SK-N-SH (cell line): Measurements from ENCODE around the gene OBSL1. TPM values are rescaled to one million over a fixed set of nuclear protein-coding genes. Genes with fewer than 3 reads are reported as not detected.

Source experiments
- CTCF ChIA-PET: fragments of 300-600, 350-600 bp; formaldehyde crosslinking; extraction: SDS; loops from one replicate; lab custom pipeline; 2021; lab: Yijun Ruan, JAX
- POLR2A ChIA-PET: fragments of 350-600 bp; sonication (Branson Sonifier 250); formaldehyde crosslinking; extraction: SDS; loops from one replicate; lab custom pipeline; 2020; ENCODE audit warnings: antibody characterized with exemption, inconsistent platforms; lab: Yijun Ruan, JAX
- DNase-seq: peaks from one replicate; pipeline ENCODE4 v3.0.0; 2012
- H2AFZ ChIP-seq: fragments of 200-600 bp; sonication (generic); 2 replicates; pipeline ENCODE4 v1.8.1; 2016; ENCODE audit warnings: antibody characterized with exemption, mild to moderate bottlenecking, low read depth
- H3F3A ChIP-seq: fragments of 200-600 bp; sonication (generic); replicated peaks from 2 replicates; pipeline ENCODE3; 2016; ENCODE audit warnings: antibody characterized with exemption, mild to moderate bottlenecking; ENCODE audit not compliant: insufficient read depth
- H3K27ac ChIP-seq, 2 experiments: fragments of 200-500 bp in 1 of 2; fragments of 200-600 bp in 1 of 2; sonication (Bioruptor generic) in 1 of 2; sonication (generic), shearing (Covaris generic) in 1 of 2; 2 replicates each; pipeline versions ENCODE4 v1.5.1 to v1.6.1; 2014 to 2016; ENCODE audit warnings: low read depth in 2 of 2, inconsistent platforms in 1 of 2, low read length in 1 of 2, mild to moderate bottlenecking in 1 of 2, mixed read lengths in 1 of 2
- H3K27me3 ChIP-seq: fragments of 200-600 bp; sonication (generic), shearing (Covaris generic); 2 replicates; pipeline ENCODE4 v1.6.1; 2016; ENCODE audit warnings: mixed run types; ENCODE audit not compliant: insufficient read depth
- H3K36me3 ChIP-seq, 2 experiments: fragments of 200-500 bp in 1 of 2; fragments of 200-600 bp in 1 of 2; sonication (Bioruptor generic) in 1 of 2; sonication (generic) in 1 of 2; replicated peaks in 1 of 2; 2 replicates each; pipeline versions ENCODE3 to v1.5.1; 2014 to 2016; ENCODE audit warnings: low read length in 1 of 2, mild to moderate bottlenecking in 1 of 2; ENCODE audit not compliant: insufficient read depth in 2 of 2, control insufficient read depth in 1 of 2
- H3K4me1 ChIP-seq, 2 experiments: fragments of 200-500 bp in 1 of 2; fragments of 200-600 bp in 1 of 2; sonication (Bioruptor generic) in 1 of 2; sonication (generic), shearing (Covaris generic) in 1 of 2; 2 replicates each; pipeline versions ENCODE4 v1.5.1 to v1.6.1; 2014 to 2016; ENCODE audit warnings: low read depth in 1 of 2, low read length in 1 of 2, mixed run types in 1 of 2; ENCODE audit not compliant: insufficient read depth in 2 of 2, control insufficient read depth in 1 of 2
- H3K4me2 ChIP-seq: fragments of 200-600 bp; sonication (generic), shearing (Covaris generic); 2 replicates; pipeline ENCODE4 v1.6.1; 2017; ENCODE audit warnings: mixed run types
- H3K4me3 ChIP-seq, 2 experiments: fragments of 200-500 bp in 1 of 2; fragments of 200-600 bp in 1 of 2; sonication (Bioruptor generic) in 1 of 2; sonication (generic), shearing (Covaris generic) in 1 of 2; 2 replicates each; pipeline versions ENCODE4 v1.5.1 to v1.8.1; 2014 to 2016; ENCODE audit warnings: low read depth in 2 of 2, inconsistent platforms in 1 of 2, low read length in 1 of 2, mild to moderate bottlenecking in 1 of 2, mixed read lengths in 1 of 2, moderate library complexity in 1 of 2
- H3K79me2 ChIP-seq: fragments of 200-600 bp; sonication (generic); 2 replicates; pipeline ENCODE4 v1.8.1; 2017; ENCODE audit warnings: mild to moderate bottlenecking; ENCODE audit not compliant: insufficient read depth
- H3K9ac ChIP-seq: fragments of 200-600 bp; sonication (generic); 2 replicates; pipeline ENCODE4 v1.6.1; 2017; ENCODE audit warnings: mixed run types
- H3K9me2 ChIP-seq: fragments of 200-600 bp; sonication (generic); 2 replicates; pipeline ENCODE4 v1.6.1; 2017; ENCODE audit warnings: mixed run types
- H3K9me3 ChIP-seq: fragments of 200-600 bp; sonication (generic); 2 replicates; pipeline ENCODE4 v1.6.1; 2017; ENCODE audit warnings: mixed run types, mild to moderate bottlenecking, moderate library complexity
- H4K20me1 ChIP-seq: fragments of 200-600 bp; sonication (generic); 2 replicates; pipeline ENCODE4 v1.6.1; 2017; ENCODE audit warnings: mild to moderate bottlenecking, mixed run types; ENCODE audit not compliant: insufficient read depth
- CHD2 ChIP-seq: fragments of 150-350 bp; IDR thresholded peaks from 2 replicates; pipeline ENCODE4 v1.6.1; 2018; ENCODE audit warnings: low read length; ENCODE audit not compliant: partially characterized antibody
- EP300 ChIP-seq, 2 experiments: IDR thresholded peaks; 2 replicates each; pipeline versions ENCODE4 v1.4.0 to v1.6.1; 2012; ENCODE audit warnings: borderline replicate concordance in 1 of 2, low read depth in 1 of 2, low read length in 1 of 2
- EZH2phosphoT487 ChIP-seq: fragments of 200-600 bp; sonication (generic); IDR thresholded peaks from 2 replicates; pipeline ENCODE4 v1.6.1; 2017; ENCODE audit warnings: low read depth, mixed run types, mild to moderate bottlenecking, antibody characterized with exemption, moderate library complexity, borderline replicate concordance
- FOSL2 ChIP-seq: IDR thresholded peaks from 2 replicates; pipeline ENCODE4 v1.4.0; 2012; ENCODE audit warnings: low read depth, mild to moderate bottlenecking, moderate library complexity, borderline replicate concordance
- GABPA ChIP-seq: IDR thresholded peaks from 2 replicates; pipeline ENCODE4 v1.4.0; 2012; ENCODE audit warnings: low read depth, mild to moderate bottlenecking
- MEF2A ChIP-seq: IDR thresholded peaks from 2 replicates; pipeline ENCODE4 v1.4.0; 2012; ENCODE audit warnings: low read depth, borderline replicate concordance
- MXI1 ChIP-seq: IDR thresholded peaks from 2 replicates; pipeline ENCODE4 v1.6.1; 2012; ENCODE audit warnings: mild to moderate bottlenecking, low read depth, low read length, improper control_type of control experiment
- POLR2AphosphoS5 ChIP-seq: IDR thresholded peaks from 2 replicates; pipeline ENCODE4 v1.6.1; 2012; ENCODE audit warnings: low read depth, low read length
- REST ChIP-seq: IDR thresholded peaks from 2 replicates; pipeline ENCODE4 v1.6.1; 2012; ENCODE audit warnings: mild to moderate bottlenecking, low read depth, low read length, moderate library complexity
- RFX5 ChIP-seq: IDR thresholded peaks from 2 replicates; pipeline ENCODE4 v1.6.1; 2012; ENCODE audit warnings: mild to moderate bottlenecking, improper control_type of control experiment, low read length
- TCF12 ChIP-seq: IDR thresholded peaks from 2 replicates; pipeline ENCODE4 v1.4.0; 2012
- TEAD4 ChIP-seq: IDR thresholded peaks from 2 replicates; pipeline ENCODE4 v1.4.0; 2012; ENCODE audit warnings: mild to moderate bottlenecking, borderline replicate concordance; ENCODE audit not compliant: insufficient read depth
- USF1 ChIP-seq: IDR thresholded peaks from 2 replicates; pipeline ENCODE4 v1.4.0; 2012; ENCODE audit warnings: low read depth, borderline replicate concordance
- ZBTB33 ChIP-seq: IDR thresholded peaks from 2 replicates; pipeline ENCODE4 v1.4.0; 2012; ENCODE audit warnings: low read depth, borderline replicate concordance
- WGBS: methylation state at CpG from one replicate; pipeline ENCODE4 v1.1.6; 2017; ENCODE audit warnings: low lambda C conversion rate; 5-methylcytosine and 5-hydroxymethylcytosine counted together
- polyA plus RNA-seq, 3 experiments: library from polyadenylated mRNA; depleted of rRNA; stranded (reverse); fragments of >200 nt; gene quantifications; 2 replicates each; pipeline ENCODE4 v1.2.3, GENCODE V29; 2012
- TF ChIP-seq, protein P1 (sequence below): fragments of 150-350 bp; IDR thresholded peaks from 2 replicates; pipeline ENCODE4 v1.6.1; 2016; ENCODE audit warnings: mild to moderate bottlenecking, low read depth, low read length
- TF ChIP-seq, protein P2 (sequence below): fragments of 150-350 bp; IDR thresholded peaks from 2 replicates; pipeline ENCODE4 v1.6.1; 2017; ENCODE audit warnings: antibody characterized with exemption, low read length, low read depth, borderline replicate concordance

The OBSL1 gene
- polyA plus RNA-seq, 1 of the 3 experiments (the other 2 are of a cell fraction), result 93.0 TPM

DNA sequence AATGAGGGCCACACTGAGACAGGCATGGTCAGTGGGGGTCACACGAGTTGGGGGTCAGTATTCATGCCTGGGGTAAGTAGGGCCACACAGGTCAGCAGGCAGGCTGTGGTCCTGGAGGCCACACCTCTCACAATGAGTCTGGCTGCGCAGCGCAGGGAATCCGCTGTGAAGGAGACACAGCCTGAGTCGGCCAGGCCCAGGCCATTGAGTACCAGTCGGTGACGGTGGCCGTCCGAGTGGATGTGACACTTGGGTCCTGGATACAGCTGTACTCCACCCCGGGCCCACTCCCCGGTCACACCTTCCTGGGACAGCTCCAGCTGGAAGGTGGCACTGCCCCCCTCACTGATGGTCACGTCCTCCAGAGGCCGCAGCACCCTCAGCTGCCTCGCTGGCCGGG is 17.0 kb downstream of the OBSL1 start:
- H3K4me2 ChIP-seq, result no peak overlapping the region
- H3K4me3 ChIP-seq, result no peak overlapping the region
- no peaks in the 10 kb centered on the region for H3K36me3 ChIP-seq
- TF ChIP-seq CHD2, result no peak
- TF ChIP-seq USF1, result no peak
- TF ChIP-seq EP300 (IDR thresholded peaks at IDR 0.05; ENCODE audit: borderline replicate concordance in 1 of 2, low read depth in 1 of 2, low read length in 1 of 2), result no peak
- no peak for TF ChIP-seq RFX5
- no peak for TF ChIP-seq REST
- TF ChIP-seq FOSL2, result no peak
- no peak for TF ChIP-seq TEAD4
- no peak for TF ChIP-seq MEF2A
- TF ChIP-seq, protein P1, sequence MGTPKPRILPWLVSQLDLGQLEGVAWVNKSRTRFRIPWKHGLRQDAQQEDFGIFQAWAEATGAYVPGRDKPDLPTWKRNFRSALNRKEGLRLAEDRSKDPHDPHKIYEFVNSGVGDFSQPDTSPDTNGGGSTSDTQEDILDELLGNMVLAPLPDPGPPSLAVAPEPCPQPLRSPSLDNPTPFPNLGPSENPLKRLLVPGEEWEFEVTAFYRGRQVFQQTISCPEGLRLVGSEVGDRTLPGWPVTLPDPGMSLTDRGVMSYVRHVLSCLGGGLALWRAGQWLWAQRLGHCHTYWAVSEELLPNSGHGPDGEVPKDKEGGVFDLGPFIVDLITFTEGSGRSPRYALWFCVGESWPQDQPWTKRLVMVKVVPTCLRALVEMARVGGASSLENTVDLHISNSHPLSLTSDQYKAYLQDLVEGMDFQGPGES, result no peak
- CTCF ChIA-PET, result interaction anchor here (0.9 to 3.9 kb wide), 6 partner anchors 12 to 88 kb away, joined by 3 to 19 read pairs (median 4); no protein-coding TSS in a partner anchor
- H2AFZ ChIP-seq, result no peak overlapping the region
- no peak overlapping the region for H3K27ac ChIP-seq
- H4K20me1 ChIP-seq, result no peaks in the 10 kb centered on the region
- H3K27me3 ChIP-seq, result no peaks in the 10 kb centered on the region
- H3K9me3 ChIP-seq, result no peaks in the 10 kb centered on the region
- POLR2A ChIA-PET, result no interaction called here
- WGBS, result 84% methylated on average over 5 of the region's 15 CpGs
- no peaks in the 10 kb centered on the region for H3K9me2 ChIP-seq
- H3K79me2 ChIP-seq, result no peaks in the 10 kb centered on the region
- H3K4me1 ChIP-seq, result peaks cover 0 to 22% of the 10 kb centered on the region in 2 experiments; a peak in 1 of 4 replicates
- no peak for DNase-seq
- H3K9ac ChIP-seq, result no peak overlapping the region
- H3F3A ChIP-seq, result no peaks in the 10 kb centered on the region

DNA sequence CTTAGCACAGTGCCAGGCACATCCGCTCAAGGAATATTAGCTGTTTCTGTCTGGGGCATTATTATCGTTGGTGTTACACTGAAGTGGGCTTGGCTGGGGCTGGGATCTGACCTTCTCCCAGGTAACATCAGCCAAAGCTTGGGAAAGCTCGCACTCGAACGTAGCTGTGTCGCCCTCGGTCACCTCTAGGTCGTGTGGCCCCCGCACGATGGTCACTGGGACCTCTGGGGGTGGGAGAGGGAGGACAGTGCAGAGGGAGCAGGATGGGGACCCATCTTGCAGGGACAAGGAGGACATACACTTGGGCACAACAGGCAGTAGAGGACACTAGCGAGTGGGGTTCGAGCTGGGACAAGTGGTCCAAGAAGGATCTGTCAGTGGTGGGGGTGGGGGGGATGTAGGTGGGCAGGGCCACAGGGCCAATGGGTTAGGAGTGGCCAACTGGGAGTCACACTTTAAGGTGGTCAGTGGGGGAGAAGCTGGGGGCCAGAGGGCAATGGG is 17.8 kb downstream of the OBSL1 start:
- WGBS, result 86% methylated on average over 10 of the region's 12 CpGs
- H3F3A ChIP-seq, result no peaks in the 10 kb centered on the region
- no peak for TF ChIP-seq EZH2phosphoT487
- no peak for TF ChIP-seq TCF12
- no peak for TF ChIP-seq POLR2AphosphoS5
- TF ChIP-seq TEAD4, result no peak
- no peak for TF ChIP-seq ZBTB33
- TF ChIP-seq USF1, result no peak
- no peak for TF ChIP-seq RFX5
- TF ChIP-seq GABPA, result no peak
- TF ChIP-seq, protein P2, sequence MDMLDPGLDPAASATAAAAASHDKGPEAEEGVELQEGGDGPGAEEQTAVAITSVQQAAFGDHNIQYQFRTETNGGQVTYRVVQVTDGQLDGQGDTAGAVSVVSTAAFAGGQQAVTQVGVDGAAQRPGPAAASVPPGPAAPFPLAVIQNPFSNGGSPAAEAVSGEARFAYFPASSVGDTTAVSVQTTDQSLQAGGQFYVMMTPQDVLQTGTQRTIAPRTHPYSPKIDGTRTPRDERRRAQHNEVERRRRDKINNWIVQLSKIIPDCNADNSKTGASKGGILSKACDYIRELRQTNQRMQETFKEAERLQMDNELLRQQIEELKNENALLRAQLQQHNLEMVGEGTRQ, result no peak
- TF ChIP-seq MXI1, result no peak

More for the DNA sequence above, 17.8 kb downstream of the OBSL1 start:
- Histone ChIP-seq H3K36me3 (no peaks in the 10 kb centered on the region), H3K4me1 (peaks cover 0 to 22% of the 10 kb centered on the region in 2 experiments; a peak in 1 of 4 replicates), H3K4me3 (0 out of 4 replicates have a peak overlapping the region, but pooled peaks of 1 of the 2 experiments have one; percentile 74), H3K9ac (no peak overlapping the region), H2AFZ (no peak overlapping the region), H3K79me2 (no peaks in the 10 kb centered on the region), H3K27me3 (no peaks in the 10 kb centered on the region), H3K4me2 (0 out of 2 replicates have a peak overlapping the region, but pooled peaks have one; percentile 98), H4K20me1 (no peaks in the 10 kb centered on the region), H3K9me3 (no peaks in the 10 kb centered on the region), H3K27ac (no peak overlapping the region), H3K9me2 (no peaks in the 10 kb centered on the region)
- ChIA-PET CTCF (interaction anchor here (0.9 to 3.9 kb wide), 6 partner anchors 9 to 151 kb away, joined by 3 to 36 read pairs (median 6); partner anchors contain the start of genes CHPF and TMEM198), POLR2A (interaction anchor here (1.9 to 2.9 kb wide), 2 partner anchors 10 to 18 kb away, joined by 12 to 25 read pairs; partner anchors contain the start of genes CHPF, INHA, OBSL1 and TMEM198)
- DNase-seq, result no peak
